IPS-18a (cell line): ENCODE results near the gene NAGLU.

ENCODE experiments used
- H3K27ac ChIP-seq: one replicate; pipeline ENCODE4 v1.5.1; 2013; ENCODE audit warnings: low read length
- H3K27me3 ChIP-seq: one replicate; pipeline ENCODE4 v1.6.1; 2013; ENCODE audit warnings: mild to moderate bottlenecking, low read length; ENCODE audit not compliant: control insufficient read depth, insufficient read depth
- H3K36me3 ChIP-seq: one replicate; pipeline ENCODE4 v1.6.1; 2013; ENCODE audit warnings: low read depth, low read length; ENCODE audit not compliant: control insufficient read depth
- H3K4me1 ChIP-seq: one replicate; pipeline ENCODE4 v1.6.1; 2013; ENCODE audit warnings: low read depth, low read length; ENCODE audit not compliant: control insufficient read depth
- H3K4me3 ChIP-seq: one replicate; pipeline ENCODE4 v1.5.1; 2013; ENCODE audit warnings: low read length
- H3K9ac ChIP-seq: one replicate; pipeline ENCODE4 v1.6.1; 2013; ENCODE audit warnings: mild to moderate bottlenecking, low read length, moderate library complexity
- H3K9me3 ChIP-seq: one replicate; pipeline ENCODE4 v1.6.1; 2013; ENCODE audit warnings: low read depth, low read length; ENCODE audit not compliant: control insufficient read depth

The NAGLU gene

DNA sequence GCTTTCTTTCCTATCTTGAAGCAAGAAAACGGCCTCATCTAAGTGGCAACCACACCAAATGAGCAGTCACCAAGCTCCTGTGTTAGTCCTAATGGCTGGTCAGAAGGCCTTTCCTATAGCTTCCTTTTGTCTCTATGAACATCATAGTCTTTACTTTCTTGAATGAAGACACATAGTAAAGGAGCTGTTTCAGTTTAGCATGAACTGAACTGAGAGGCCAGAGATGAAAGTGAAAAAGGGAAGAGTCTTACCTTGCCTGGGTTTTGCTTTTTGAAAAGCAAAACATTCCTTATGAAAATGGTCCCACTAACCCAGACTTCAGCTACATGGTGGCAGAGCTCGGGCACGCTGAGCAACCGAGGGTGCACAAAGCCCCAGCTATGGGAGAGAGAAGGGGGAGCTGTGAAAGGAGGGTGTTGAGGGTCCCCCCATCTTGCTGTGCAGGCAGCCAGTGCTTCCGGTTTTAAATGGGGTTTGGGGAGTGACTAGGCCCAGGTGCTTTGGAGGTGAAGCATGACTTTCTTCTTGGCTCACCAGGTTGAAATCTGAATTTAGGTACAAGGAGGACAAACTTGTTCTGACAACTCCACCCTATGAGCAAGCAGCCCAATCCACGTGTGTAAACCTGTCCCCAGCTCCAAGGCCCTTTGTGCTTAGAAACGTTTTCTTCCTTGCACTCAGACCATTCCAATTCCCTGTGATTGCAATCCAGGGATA lies 50.6 kb downstream of the NAGLU start:
- H3K36me3 ChIP-seq: peaks cover 54% of the 10 kb centered on the region
- H3K27me3 ChIP-seq: no peaks in the 10 kb centered on the region
- H3K9ac ChIP-seq: no peak overlapping the region
- no peak overlapping the region for H3K4me3 ChIP-seq
- no peak overlapping the region for H3K27ac ChIP-seq
- H3K4me1 ChIP-seq: no peaks in the 10 kb centered on the region
- H3K9me3 ChIP-seq: no peaks in the 10 kb centered on the region

DNA sequence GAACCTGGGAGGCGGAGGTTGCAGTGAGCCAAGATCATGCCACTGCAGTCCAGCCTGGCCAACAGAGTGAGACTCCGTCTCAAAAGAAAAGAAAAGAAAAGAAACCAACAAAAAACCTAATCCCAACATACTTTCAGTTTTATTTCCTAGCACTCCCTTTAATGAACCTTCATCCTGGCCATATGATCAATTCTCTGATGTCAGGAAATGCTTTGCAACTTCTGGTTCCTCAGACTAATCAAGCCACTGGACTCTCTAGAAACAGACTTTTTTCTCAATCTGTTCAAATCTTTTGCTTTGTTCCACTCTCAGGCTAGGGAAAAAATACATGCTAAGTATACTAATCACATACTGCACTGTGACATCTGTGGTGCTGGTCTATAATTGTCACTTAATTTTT lies 54.8 kb downstream of the NAGLU start:
- Histone ChIP-seq H3K27me3 (no peaks in the 10 kb centered on the region), H3K4me3 (no peak overlapping the region), H3K9me3 (no peaks in the 10 kb centered on the region), H3K27ac (no peak overlapping the region), H3K4me1 (no peaks in the 10 kb centered on the region), H3K9ac (no peak overlapping the region), H3K36me3 (peaks cover 29% of the 10 kb centered on the region)

DNA sequence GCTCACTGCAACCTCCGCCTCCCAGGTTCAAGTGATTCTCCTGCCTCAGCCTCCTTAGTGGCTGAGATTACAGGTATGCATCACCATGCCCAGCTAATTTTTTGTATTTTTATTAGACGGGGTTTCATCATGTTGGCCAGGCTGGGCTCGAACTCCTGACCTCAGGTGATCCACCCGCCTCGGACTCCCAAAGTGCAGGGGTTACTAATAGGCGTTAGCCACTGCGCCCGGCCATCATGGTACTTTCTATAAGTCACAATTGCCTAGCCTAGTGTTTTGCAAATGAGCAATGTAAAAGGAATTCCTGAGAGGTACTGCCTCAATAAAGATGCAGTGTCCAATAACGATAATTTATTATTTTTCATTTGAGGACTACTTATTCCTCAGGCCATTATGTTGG lies 55.4 kb downstream of the NAGLU start:
- Histone ChIP-seq H3K4me3 (no peak overlapping the region), H3K4me1 (no peaks in the 10 kb centered on the region), H3K9ac (no peak overlapping the region), H3K27ac (no peak overlapping the region), H3K9me3 (no peaks in the 10 kb centered on the region), H3K27me3 (no peaks in the 10 kb centered on the region), H3K36me3 (peaks cover 26% of the 10 kb centered on the region)
